Activated CD8-positive, alpha-beta T cell treated with anti-CD3 and anti-CD28 coated beads for 36 hours (primary cell): ENCODE results near the gene CLIC3. TPM values are rescaled to one million over a fixed set of nuclear protein-coding genes. Genes with fewer than 3 reads are reported as not detected.
"Not testable (repeated sequence)": the region's sequence is repeated elsewhere in the genome, so short reads cannot be mapped to it uniquely, and the experiment has no call there.

ENCODE experiments used
- ATAC-seq: fragments of 200-7000 bp; cut with Tn5 transposase; one replicate; pipeline ENCODE4 v1.10.0; 2021; ENCODE audit warnings: mild to moderate bottlenecking, moderate library complexity
- CTCF ChIA-PET: fragments of 350-600 bp; sonication (Branson Sonifier 250); formaldehyde crosslinking; loops from one replicate; lab custom pipeline; 2021; ENCODE audit warnings: antibody characterized with exemption; lab: Charles Lee
- POLR2A ChIA-PET: fragments of 350-600 bp; sonication (Branson Sonifier 250); formaldehyde crosslinking; loops from one replicate; lab custom pipeline; 2021; ENCODE audit warnings: antibody characterized with exemption; lab: Charles Lee
- DNase-seq: peaks from one replicate; pipeline ENCODE4 v3.0.0-alpha.2; 2020
- H3K27ac Mint-ChIP-seq: one replicate; pipeline ENCODE4 v1.8.0; 2021; ENCODE audit warnings: mild to moderate bottlenecking, mixed read lengths
- H3K27me3 Mint-ChIP-seq: one replicate; pipeline ENCODE4 v1.8.0; 2021; ENCODE audit warnings: mixed read lengths
- H3K36me3 Mint-ChIP-seq: one replicate; pipeline ENCODE4 v1.8.0; 2021; ENCODE audit warnings: low read depth, mixed read lengths
- H3K4me1 Mint-ChIP-seq: one replicate; pipeline ENCODE4 v1.8.0; 2021; ENCODE audit warnings: low read depth, mixed read lengths
- H3K4me3 Mint-ChIP-seq: one replicate; pipeline ENCODE4 v1.8.0; 2021; ENCODE audit warnings: mild to moderate bottlenecking, moderate library complexity, mixed read lengths
- H3K9me3 Mint-ChIP-seq: one replicate; pipeline ENCODE4 v1.8.0; 2021; ENCODE audit warnings: mixed read lengths
- CTCF ChIP-seq: fragments of 200-600 bp; IDR thresholded peaks from one replicate; pipeline ENCODE4 v1.8.0; 2022; ENCODE audit warnings: antibody characterized with exemption, mild to moderate bottlenecking
- intact Hi-C: fragments of 100-400 bp; cut with micrococcal nuclease; formaldehyde crosslinking; loops from one replicate; pipeline ENCODE4 v1.10.0; 2022
- total RNA-seq, 2 experiments: library from RNA; stranded (reverse); gene quantifications; one replicate each; pipeline ENCODE4 v1.2.3, GENCODE V29; 2021

Gene CLIC3
- total RNA-seq, 2 experiments from 2014 or later = not detected

GRCh38 chr9:137007108-137007815 is 10.9 kb upstream of the CLIC3 start:
- Mint-ChIP-seq H3K4me1 (peaks cover 13% of the 10 kb centered on the region), H3K27ac (no peak overlapping the region), H3K36me3 (no peaks in the 10 kb centered on the region), H3K27me3 (no peaks in the 10 kb centered on the region), H3K4me3 (no peak overlapping the region), H3K9me3 (no peaks in the 10 kb centered on the region)
- TF ChIP-seq CTCF = no peak
- CTCF ChIA-PET = interaction anchor here (2.9 to 5.9 kb wide), 2 partner anchors 22 to 28 kb away, joined by 11 to 31 read pairs; no protein-coding TSS in a partner anchor
- POLR2A ChIA-PET = interaction anchor here (0.6 kb wide), 1 partner anchor 28 kb away, joined by 3 read pairs; no protein-coding TSS in a partner anchor
- ATAC-seq = no peak
- DNase-seq = no peak
- intact Hi-C loops = no loop called here

- DNase-seq (peak; percentile 44), ATAC-seq (peak; percentile 44)
- no peak overlapping the region for H3K4me3 Mint-ChIP-seq
- intact Hi-C loops = no loop called here
- ChIA-PET CTCF (interaction anchor here (0.8 to 5.9 kb wide), 5 partner anchors 23 to 61 kb away, joined by 3 to 31 read pairs (median 3); no protein-coding TSS in a partner anchor), POLR2A (interaction anchor here (0.6 kb wide), 1 partner anchor 29 kb away, joined by 3 read pairs; no protein-coding TSS in a partner anchor)
- no peak for TF ChIP-seq CTCF
- H3K4me1 Mint-ChIP-seq = peaks cover 13% of the 10 kb centered on the region
- H3K36me3 Mint-ChIP-seq = no peaks in the 10 kb centered on the region
- H3K27me3 Mint-ChIP-seq = no peaks in the 10 kb centered on the region
- no peak overlapping the region for H3K27ac Mint-ChIP-seq
- no peaks in the 10 kb centered on the region for H3K9me3 Mint-ChIP-seq
Observed at GRCh38 chr9:137006116-137007003, 10.0 kb upstream of the CLIC3 start.

- intact Hi-C loops = not testable (repeated sequence)
Observed at GRCh38 chr9:137004285-137004684, 7.9 kb upstream of the CLIC3 start.

GRCh38 chr9:137002646-137003041 is 6.3 kb upstream of the CLIC3 start:
- TF ChIP-seq CTCF = no peak
- CTCF ChIA-PET = interaction anchor here (0.7 to 5.9 kb wide), 4 partner anchors 11 to 54 kb away, joined by 3 to 31 read pairs (median 4); no protein-coding TSS in a partner anchor
- peaks cover 4% of the 10 kb centered on the region for H3K27me3 Mint-ChIP-seq
- peaks cover 38% of the 10 kb centered on the region for H3K4me1 Mint-ChIP-seq
- no peak for DNase-seq
- intact Hi-C loops = no loop called here
- H3K27ac Mint-ChIP-seq = no peak overlapping the region
- H3K9me3 Mint-ChIP-seq = no peaks in the 10 kb centered on the region
- no peak for ATAC-seq
- POLR2A ChIA-PET = interaction anchor here (1.1 kb wide), 2 partner anchors 10 to 54 kb away, joined by 3 to 4 read pairs; partner anchors contain the start of gene PAXX
- no peak overlapping the region for H3K4me3 Mint-ChIP-seq
- no peaks in the 10 kb centered on the region for H3K36me3 Mint-ChIP-seq

More at GRCh38 chr9:137004285-137004684, 7.9 kb upstream of the CLIC3 start:
- not testable (repeated sequence) for H3K27ac Mint-ChIP-seq, H3K9me3 Mint-ChIP-seq, H3K27me3 Mint-ChIP-seq, ATAC-seq, H3K36me3 Mint-ChIP-seq, H3K4me3 Mint-ChIP-seq
- ChIA-PET POLR2A (interaction anchor here (0.6 to 1.1 kb wide), 2 partner anchors 8 to 11 kb away, joined by 3 read pairs; no protein-coding TSS in a partner anchor), CTCF (interaction anchor here (1.1 to 5.9 kb wide), 5 partner anchors 12 to 214 kb away, joined by 3 to 31 read pairs (median 4); partner anchors contain the start of genes PAXX and TMEM141)
- peaks cover 23% of the 10 kb centered on the region for H3K4me1 Mint-ChIP-seq
- peak; percentile 68 for TF ChIP-seq CTCF
- peak; percentile 47 for DNase-seq
